GM12801 (cell line): Measurements from ENCODE around the gene COQ6.

ENCODE experiments used
- TF ChIP-seq, protein P1 (sequence below): IDR thresholded peaks from one replicate; pipeline ENCODE4 v1.5.1; 2011; ENCODE audit warnings: control low read depth; ENCODE audit not compliant: insufficient read length; ENCODE audit errors: extremely low read depth

Gene COQ6

DNA sequence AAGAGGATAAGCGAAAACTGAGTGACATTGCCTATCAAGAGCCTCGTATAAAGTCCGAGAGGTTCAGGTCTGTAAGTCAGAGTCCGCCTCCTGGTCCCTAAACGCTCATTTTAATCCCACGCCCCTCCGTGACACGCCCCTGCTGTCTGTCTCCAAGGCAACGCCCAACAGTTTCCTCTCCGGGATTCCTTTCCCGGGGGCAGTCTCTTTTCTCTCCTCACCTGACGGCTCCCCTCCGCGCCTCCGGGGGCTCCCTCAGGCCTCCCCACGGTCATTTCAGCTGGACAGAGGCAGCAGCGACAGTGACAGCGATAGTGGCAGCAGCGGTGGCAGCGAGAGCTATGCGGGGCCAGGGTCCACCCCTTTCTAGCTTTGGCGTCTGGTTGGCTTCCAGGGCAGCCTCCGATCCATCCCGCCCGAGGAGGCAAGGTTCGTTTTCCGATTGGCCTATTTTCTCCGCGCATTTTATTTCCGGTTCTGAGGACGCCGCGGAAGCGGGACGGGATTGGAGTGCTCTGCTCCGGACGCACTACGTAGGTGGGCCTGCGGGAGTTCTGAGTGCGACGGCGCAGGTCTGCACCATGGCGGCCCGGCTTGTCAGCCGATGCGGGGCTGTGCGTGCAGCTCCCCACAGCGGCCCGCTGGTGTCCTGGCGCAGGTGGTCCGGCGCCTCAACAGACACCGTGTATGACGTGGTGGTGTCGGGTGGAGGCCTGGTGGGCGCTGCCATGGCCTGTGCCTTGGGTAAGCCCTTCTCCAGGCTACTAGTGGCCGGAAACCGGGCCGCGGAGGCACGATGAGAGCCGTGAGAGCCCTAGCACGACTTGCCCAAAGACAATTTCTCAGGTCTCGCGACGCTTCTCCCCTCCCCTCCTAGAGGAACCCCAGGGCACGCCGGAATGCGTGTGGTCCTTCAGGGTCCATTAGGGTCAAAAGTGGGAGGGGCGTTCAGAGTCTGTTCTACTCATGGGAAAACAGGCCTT, at the start of gene COQ6, which contains the start of gene FAM161B:
Gene COQ6, plus strand, starts transcription at position 551 of the 983 bp plus-strand sequence. Its CDS starts 31 bp downstream, at position 582.
Gene FAM161B, minus strand, starts transcription at position 343 of the 983 bp plus-strand sequence. Its CDS starts 68 bp downstream, at position 275.
- TF ChIP-seq, protein P1, sequence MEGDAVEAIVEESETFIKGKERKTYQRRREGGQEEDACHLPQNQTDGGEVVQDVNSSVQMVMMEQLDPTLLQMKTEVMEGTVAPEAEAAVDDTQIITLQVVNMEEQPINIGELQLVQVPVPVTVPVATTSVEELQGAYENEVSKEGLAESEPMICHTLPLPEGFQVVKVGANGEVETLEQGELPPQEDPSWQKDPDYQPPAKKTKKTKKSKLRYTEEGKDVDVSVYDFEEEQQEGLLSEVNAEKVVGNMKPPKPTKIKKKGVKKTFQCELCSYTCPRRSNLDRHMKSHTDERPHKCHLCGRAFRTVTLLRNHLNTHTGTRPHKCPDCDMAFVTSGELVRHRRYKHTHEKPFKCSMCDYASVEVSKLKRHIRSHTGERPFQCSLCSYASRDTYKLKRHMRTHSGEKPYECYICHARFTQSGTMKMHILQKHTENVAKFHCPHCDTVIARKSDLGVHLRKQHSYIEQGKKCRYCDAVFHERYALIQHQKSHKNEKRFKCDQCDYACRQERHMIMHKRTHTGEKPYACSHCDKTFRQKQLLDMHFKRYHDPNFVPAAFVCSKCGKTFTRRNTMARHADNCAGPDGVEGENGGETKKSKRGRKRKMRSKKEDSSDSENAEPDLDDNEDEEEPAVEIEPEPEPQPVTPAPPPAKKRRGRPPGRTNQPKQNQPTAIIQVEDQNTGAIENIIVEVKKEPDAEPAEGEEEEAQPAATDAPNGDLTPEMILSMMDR, result no peak

DNA sequence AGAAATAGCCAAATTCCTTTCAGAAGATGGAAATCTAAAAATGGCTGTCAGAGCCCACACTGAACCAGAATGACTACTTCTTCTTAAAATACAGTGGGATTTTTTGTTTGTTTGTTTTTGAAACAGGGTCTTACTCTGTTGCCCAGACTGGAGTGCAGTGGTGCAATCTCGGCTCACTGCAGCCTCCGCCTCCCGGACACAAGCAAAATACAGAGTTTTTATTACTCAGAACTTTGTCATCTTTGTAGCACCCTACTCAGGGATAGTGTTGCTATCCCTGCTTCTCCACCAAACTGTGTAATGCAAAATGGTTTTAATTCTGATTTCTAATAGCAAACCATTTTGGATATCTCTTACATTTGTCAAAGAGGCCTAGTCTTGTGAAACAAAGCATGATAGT, 47.1 kb upstream of the COQ6 start:
- TF ChIP-seq, protein P1, result no peak

DNA sequence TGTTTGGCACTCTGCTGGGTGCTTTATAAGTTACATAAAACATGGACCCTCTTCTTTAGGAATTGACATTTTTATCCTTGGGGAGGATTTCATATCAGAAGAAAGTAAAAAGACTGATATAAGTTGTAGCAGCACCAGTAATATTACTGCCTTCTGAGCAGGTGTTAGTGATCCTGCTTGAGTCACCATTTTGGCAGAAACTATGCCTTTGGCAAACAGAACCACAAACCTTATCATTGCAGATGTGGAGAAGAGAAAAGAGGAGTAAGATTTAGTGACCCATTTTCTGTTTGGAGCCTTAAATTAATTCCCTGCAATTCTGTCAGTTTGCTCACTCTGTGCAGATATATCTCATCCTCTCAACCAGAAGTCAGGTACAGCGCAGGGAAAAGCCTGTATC, 40.4 kb upstream of the COQ6 start:
- TF ChIP-seq, protein P1, result no peak

DNA sequence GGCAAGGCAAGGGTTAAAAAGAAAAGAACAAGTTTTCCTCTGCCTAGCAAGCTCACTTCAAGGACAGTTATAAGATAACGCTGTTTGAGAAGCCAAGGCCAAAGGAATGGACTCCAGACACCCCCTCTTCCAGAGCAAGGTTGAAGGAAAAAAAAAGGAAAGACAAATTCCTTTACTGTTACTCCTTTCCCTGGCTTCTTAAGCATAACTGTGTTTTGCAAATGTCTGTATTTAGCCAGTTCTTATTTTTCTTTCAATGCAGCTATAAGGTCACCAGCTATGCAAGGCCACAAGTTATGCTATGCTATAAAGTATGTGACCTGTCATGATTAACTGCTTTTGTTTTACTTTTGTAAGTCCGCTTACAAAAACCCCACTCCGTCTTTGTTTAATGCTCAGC, 36.8 kb upstream of the COQ6 start:
- TF ChIP-seq, protein P1, result no peak

DNA sequence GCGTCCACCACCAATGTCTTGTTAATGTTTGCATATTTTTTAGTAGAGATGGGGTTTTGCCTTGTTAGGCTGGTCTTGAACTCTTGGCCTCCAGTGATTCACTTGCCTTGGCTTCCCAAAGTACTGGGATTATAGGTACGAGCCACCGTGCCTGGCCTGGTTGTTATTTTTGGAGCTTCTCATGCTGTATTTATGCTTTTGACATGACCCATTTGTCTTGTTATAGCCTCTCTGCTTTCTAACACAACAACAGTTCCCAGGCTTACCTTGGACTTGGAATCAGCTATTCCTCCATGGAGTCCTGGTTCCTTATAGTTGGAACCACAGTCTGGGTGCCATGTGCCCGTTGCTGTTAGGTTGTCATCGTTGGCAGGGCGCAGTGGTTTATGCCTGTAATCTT, 33.8 kb upstream of the COQ6 start:
- TF ChIP-seq, protein P1, result no peak

DNA sequence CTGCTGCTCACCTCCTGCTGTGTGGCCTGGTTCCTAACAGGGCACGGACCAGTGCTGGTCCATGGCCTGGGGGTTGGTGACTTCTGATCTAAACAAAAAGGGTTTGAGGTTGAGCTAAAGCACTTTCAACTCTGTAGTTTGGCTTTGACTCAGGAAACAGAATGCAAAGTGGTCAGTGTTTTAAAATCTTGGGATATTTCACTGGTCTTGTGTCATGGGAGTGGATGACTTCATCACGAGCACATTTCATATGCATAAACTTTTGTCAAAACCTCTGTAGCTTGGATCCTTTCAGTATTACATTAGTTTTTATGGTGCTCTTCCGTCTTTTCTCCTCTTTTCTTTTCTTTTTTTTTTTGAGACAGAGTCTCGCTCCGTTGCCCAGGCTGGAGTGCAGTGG, 25.8 kb upstream of the COQ6 start:
- TF ChIP-seq, protein P1, result no peak

DNA sequence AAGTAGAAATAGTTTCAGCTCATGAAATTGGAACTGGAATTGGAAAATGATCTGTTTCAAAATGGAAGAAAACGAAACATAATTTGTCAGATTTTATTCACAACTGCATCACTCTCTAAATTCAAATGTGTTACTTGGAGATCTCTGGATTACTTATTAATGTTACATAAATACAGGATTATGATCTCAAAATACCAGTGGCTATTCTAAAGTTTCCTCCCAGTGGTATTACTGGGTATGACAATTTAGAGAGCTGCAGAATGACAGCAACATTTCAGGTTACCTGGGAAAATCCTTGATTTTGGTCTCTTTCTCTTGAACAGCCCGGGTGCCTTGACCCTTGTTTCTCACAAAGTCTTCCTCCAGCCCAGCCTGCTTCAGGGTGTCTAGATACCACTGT, 14.4 kb upstream of the COQ6 start:
- TF ChIP-seq, protein P1, result no peak
